Upper lobe of left lung (tissue), 4 donors: ENCODE results near the gene CYP19A1.

ENCODE experiments used
- POLR2A ChIP-seq, 4 donors: fragments of 450-650 bp; IDR thresholded peaks; one replicate each; pipeline ENCODE4 v1.5.1; 2016 to 2017; ENCODE audit warnings: antibody characterized with exemption in 4 of 4, mild to moderate bottlenecking in 2 of 4
- POLR2AphosphoS5 ChIP-seq, 2 donors: sonication (generic); formaldehyde crosslinking; IDR thresholded peaks; one replicate each; pipeline ENCODE4 v1.5.1; 2017; ENCODE audit warnings: antibody characterized with exemption in 2 of 2
- TF ChIP-seq, protein P1 (sequence below), 6 experiments: fragments of 450-650 bp in 4 of 6; fragments of 200-600 bp in 2 of 6; sonication (generic) in 2 of 6; IDR thresholded peaks; one replicate each; pipeline ENCODE4 v1.5.1; 2016 to 2019; ENCODE audit warnings: antibody characterized with exemption in 6 of 6

DNA sequence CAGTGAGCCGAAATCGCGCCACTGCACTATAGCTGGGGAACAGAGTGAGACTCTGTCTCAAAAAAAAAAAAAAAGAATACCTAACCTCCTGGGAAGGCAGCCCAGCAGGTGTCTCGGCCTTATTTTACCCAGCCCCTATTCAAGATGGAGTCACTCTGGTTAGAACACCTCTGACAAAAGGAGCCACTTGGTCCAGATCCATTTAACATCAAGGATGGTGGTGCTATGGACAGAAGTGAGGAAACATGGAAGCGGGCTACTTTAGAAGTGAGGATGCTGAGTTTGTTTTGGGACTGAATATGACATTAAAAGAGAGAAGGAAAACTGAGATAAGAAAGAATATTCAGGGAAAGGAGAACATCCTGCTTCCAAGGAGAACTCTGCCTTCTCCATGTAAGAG lies 17.8 kb upstream of the CYP19A1 start:
- TF ChIP-seq, protein P1, sequence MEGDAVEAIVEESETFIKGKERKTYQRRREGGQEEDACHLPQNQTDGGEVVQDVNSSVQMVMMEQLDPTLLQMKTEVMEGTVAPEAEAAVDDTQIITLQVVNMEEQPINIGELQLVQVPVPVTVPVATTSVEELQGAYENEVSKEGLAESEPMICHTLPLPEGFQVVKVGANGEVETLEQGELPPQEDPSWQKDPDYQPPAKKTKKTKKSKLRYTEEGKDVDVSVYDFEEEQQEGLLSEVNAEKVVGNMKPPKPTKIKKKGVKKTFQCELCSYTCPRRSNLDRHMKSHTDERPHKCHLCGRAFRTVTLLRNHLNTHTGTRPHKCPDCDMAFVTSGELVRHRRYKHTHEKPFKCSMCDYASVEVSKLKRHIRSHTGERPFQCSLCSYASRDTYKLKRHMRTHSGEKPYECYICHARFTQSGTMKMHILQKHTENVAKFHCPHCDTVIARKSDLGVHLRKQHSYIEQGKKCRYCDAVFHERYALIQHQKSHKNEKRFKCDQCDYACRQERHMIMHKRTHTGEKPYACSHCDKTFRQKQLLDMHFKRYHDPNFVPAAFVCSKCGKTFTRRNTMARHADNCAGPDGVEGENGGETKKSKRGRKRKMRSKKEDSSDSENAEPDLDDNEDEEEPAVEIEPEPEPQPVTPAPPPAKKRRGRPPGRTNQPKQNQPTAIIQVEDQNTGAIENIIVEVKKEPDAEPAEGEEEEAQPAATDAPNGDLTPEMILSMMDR (IDR thresholded peaks at IDR 0.05), result no peak
- no peak for TF ChIP-seq POLR2A (IDR thresholded peaks at IDR 0.05)
- no peak for TF ChIP-seq POLR2AphosphoS5 (IDR thresholded peaks at IDR 0.05)
